Activated T-cell treated with anti-CD3 and anti-CD28 coated beads, Interleukin-2, amount 50 U/mL, for 72 hours (primary cell): ENCODE data around the gene CDC42BPA. TPM values are rescaled to one million over a fixed set of nuclear protein-coding genes. Genes with fewer than 3 reads are reported as not detected.

ENCODE experiments used
- ATAC-seq, 2 donors: fragments of 150-1000 bp; cut with Tn5 transposase; replicated peaks in 1 of 2; 2 replicates each; pipeline ENCODE4 v1.10.0; 2021; ENCODE audit warnings: moderate library complexity in 2 of 2, mild to moderate bottlenecking in 1 of 2
- DNase-seq, 2 donors: peaks; one replicate each; pipeline ENCODE4 v3.0.0; 2021 to 2022; ENCODE audit warnings: mixed read lengths in 1 of 2
- H3K27ac Mint-ChIP-seq: one replicate; pipeline ENCODE4 v1.8.0; 2022; ENCODE audit warnings: mild to moderate bottlenecking, moderate library complexity, mixed read lengths
- H3K27me3 Mint-ChIP-seq: one replicate; pipeline ENCODE4 v1.8.0; 2022; ENCODE audit warnings: low read depth, mixed read lengths
- H3K36me3 Mint-ChIP-seq, 2 donors: one replicate each; pipeline ENCODE4 v1.8.0; 2022; ENCODE audit warnings: mixed read lengths in 2 of 2, mild to moderate bottlenecking in 1 of 2; ENCODE audit not compliant: insufficient read depth in 2 of 2
- H3K4me1 Mint-ChIP-seq: one replicate; pipeline ENCODE4 v1.8.0; 2022; ENCODE audit warnings: low read depth, mixed read lengths
- H3K4me3 Mint-ChIP-seq, 2 donors: one replicate each; pipeline ENCODE4 v1.8.0; 2022; ENCODE audit warnings: mild to moderate bottlenecking in 2 of 2, mixed read lengths in 2 of 2, moderate library complexity in 2 of 2
- H3K9me3 Mint-ChIP-seq, 2 donors: one replicate each; pipeline ENCODE4 v1.8.0; 2022; ENCODE audit warnings: mixed read lengths in 2 of 2
- total RNA-seq, 2 donors: library from RNA; stranded (reverse); gene quantifications; one replicate each; pipeline ENCODE4 v1.2.3, GENCODE V29; 2022

The CDC42BPA gene
- total RNA-seq, 2 donors from 2014 or later: 6.2 to 11.6 TPM

DNA sequence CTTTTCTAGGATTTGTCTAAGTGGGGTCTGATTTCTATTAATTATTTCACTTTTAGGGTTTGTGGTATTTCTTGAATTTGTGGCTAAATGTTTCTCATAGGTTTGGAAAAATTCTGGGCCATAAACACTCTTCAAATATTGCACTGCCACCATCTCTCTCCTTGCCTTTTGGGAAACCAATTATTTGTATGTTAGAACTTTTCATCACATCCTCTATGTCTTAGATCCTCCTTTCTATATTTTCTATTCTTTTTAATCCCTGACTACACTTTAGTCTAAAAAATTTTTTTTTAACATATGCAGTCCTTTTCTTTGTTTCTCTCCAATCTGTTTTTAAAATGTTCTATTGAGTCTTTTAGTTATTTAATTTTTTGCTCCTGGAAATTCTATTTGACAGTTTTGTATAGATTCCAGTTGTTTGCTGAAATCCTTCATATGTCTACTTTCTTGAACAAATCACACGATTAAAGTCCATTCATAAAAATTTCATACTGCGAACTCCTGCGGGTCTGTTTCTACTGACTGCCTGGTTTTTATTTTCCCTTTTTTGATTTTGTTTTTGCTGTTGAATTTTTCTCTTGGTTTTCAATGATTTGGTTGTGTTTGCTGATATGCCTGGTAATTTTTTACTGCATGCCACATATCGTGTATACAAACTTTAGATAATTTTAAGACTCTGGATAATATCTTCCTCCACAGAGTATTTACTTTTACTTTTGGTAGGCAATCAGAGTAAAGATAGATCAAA lies 235.1 kb downstream of the CDC42BPA start:
- DNase-seq (no peak), ATAC-seq (no peak)
- no peak overlapping the region for H3K27ac Mint-ChIP-seq
- H3K27me3 Mint-ChIP-seq: peaks cover 4% of the 10 kb centered on the region
- H3K4me3 Mint-ChIP-seq: no peak overlapping the region
- H3K4me1 Mint-ChIP-seq: no peaks in the 10 kb centered on the region
- peaks cover 3% of the 10 kb centered on the region in 2 donors for H3K9me3 Mint-ChIP-seq
- H3K36me3 Mint-ChIP-seq: peaks cover 2 to 10% of the 10 kb centered on the region in 2 donors

DNA sequence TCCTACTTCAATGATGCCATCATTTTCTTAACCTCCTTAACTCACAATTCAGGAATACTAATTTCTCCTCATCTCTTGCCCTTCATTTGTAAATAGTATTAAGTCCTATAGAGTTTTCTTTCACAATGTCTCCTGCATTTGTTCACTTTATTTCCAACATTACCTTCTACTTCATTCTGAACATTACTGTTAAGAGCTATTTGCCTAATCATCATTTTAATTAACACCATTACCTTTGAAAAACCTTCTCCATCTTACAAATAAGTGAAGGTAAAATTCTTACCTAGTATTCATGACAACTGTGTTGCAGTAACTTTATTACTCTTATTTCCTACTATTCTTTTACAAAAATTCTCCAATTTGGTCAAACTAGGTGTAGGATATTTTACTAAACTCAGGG lies 240.5 kb downstream of the CDC42BPA start:
- no peak for DNase-seq
- peaks cover 0 to under 1% of the 10 kb centered on the region in 2 donors for H3K36me3 Mint-ChIP-seq
- ATAC-seq: no peak
- peaks cover 19% of the 10 kb centered on the region for H3K27me3 Mint-ChIP-seq
- H3K4me3 Mint-ChIP-seq: no peak overlapping the region
- no peaks in the 10 kb centered on the region for H3K9me3 Mint-ChIP-seq
- H3K27ac Mint-ChIP-seq: peak overlapping the region; percentile 58
- peaks cover 4% of the 10 kb centered on the region for H3K4me1 Mint-ChIP-seq

DNA sequence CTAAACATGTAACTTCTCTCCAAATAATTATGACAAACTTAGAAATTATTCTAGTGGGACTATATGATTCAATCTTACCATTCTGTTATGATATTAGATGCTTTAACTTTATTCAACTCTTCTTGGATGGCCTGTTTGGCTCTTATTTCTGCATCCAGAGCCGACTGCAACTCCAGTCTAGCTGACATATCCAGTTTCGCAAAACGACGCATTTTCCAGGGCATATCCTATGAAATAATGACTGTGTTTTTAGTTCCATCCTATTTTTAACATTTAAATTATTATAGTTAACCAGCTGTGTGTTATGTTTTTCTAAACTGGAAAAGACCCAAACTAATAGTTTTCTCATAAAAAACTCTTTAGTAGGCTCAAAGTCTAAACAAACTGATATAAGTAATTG lies 244.5 kb downstream of the CDC42BPA start:
- Mint-ChIP-seq H3K27me3 (peaks cover 19% of the 10 kb centered on the region), H3K27ac (no peak overlapping the region), H3K4me1 (peaks cover 6% of the 10 kb centered on the region), H3K9me3 (no peaks in the 10 kb centered on the region), H3K36me3 (no peaks in the 10 kb centered on the region), H3K4me3 (no peak overlapping the region)
- ATAC-seq: no peak
- DNase-seq: no peak

DNA sequence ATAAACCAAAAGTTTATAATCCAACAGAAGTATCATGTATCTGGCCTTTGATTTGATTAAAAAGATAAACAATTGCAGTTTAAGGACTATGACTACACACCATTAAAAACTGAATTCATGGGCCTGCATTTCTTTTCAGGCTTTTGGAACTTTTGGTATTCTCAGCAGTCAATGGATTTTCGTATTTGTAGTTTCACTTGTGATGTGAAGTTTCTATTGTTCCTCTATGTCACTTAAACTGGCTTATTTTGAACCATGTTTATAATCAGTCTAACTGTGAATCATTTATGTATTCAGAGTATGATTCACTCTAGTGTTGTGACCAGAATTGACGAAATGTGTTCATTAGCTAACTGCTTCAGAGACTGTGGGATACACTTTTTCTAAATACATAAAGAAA lies 245.3 kb downstream of the CDC42BPA start:
- H3K27me3 Mint-ChIP-seq: peaks cover 13% of the 10 kb centered on the region
- no peak for DNase-seq
- H3K27ac Mint-ChIP-seq: no peak overlapping the region
- H3K4me1 Mint-ChIP-seq: peaks cover 6% of the 10 kb centered on the region
- ATAC-seq: peak; percentile 93 to 99
- no peaks in the 10 kb centered on the region for H3K9me3 Mint-ChIP-seq
- no peaks in the 10 kb centered on the region for H3K36me3 Mint-ChIP-seq
- peak overlapping the region in 1 of 2 donors; percentile 59 for H3K4me3 Mint-ChIP-seq

DNA sequence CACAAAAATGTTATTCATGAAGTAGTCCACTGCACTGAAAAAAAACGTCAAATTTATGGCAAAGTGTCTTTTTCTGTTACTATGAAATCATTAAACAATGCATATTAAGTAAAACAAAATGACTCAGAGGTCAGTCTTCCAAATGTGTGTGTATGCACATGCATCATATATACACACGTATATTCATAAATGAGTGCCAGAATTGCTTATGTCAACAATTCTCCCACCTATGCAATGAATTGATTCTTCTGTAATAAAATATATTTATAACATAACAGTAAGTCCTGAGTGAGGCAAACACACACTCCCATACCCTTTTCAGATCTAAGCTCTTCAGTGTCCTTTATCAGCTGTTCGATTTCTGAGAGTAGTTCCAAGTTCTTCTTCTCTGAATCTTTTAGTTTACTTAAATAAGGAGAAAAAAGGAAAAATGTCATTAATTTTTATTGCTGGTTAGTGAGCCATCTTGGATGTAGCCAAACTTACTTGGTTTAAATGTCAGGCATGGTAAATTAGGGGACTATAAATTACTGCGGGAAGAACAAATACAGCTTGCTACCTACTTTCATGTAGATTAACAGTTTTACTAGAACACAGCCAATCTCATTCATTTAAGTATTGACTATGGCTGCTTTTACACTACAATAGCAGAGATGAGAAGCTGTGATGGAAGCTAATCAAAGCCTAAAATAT lies 246.3 kb downstream of the CDC42BPA start:
- peaks cover 6% of the 10 kb centered on the region for H3K4me1 Mint-ChIP-seq
- no peaks in the 10 kb centered on the region for H3K36me3 Mint-ChIP-seq
- H3K4me3 Mint-ChIP-seq: no peak overlapping the region
- H3K27me3 Mint-ChIP-seq: peaks cover 6% of the 10 kb centered on the region
- DNase-seq: no peak
- no peaks in the 10 kb centered on the region for H3K9me3 Mint-ChIP-seq
- ATAC-seq: no peak
- no peak overlapping the region for H3K27ac Mint-ChIP-seq

DNA sequence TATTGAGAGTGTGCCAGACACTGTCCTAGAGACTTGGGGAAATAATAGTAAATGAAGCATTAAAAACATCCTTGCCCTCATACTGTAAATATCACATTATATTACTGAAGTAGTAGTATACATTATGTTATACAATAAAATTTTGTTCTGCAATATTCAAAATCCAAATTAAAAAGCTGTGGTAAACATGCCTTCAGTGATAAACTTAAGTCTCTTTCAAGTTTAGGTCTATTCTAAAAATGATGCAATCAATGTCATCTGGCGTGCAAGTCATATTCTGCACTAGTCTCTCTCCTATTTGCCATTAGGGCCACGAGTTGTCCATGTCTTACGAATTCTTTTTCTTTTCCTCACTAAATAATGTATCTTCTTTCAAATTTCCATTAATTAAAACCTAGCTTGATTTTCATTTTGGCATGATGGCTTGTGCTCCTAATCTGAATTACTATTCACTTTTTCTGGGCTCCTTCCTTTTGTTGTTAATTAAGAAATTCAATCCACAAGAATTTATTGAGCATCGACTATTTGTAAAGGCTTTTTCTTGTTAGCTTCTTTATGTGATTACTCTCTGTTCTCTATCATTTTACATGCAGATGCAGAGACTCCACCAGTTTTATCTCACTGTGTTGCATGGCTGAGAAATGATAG lies 247.5 kb downstream of the CDC42BPA start:
- Mint-ChIP-seq H3K4me1 (peaks cover 6% of the 10 kb centered on the region), H3K9me3 (no peaks in the 10 kb centered on the region), H3K27ac (no peak overlapping the region), H3K27me3 (no peaks in the 10 kb centered on the region), H3K36me3 (no peaks in the 10 kb centered on the region), H3K4me3 (no peak overlapping the region)
- no peak for ATAC-seq
- no peak for DNase-seq

DNA sequence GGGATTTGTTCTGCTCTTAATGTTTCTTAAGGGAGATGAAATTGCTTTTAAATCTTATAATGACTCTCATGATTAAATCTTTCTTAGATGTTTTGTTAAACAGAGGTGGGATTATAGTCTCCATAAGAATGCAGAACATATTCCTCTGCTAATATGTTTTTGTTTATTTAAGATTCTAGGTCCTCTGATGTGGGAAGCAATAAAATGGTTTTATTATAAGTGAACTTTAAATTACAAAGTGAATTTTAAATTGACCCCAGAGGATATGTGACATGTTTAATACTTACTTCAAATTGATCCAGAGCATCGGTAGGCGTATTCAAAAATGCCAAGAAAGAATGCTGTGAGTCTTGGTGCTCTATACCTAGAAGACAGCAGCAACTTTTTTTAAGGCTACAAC lies 248.8 kb downstream of the CDC42BPA start:
- ATAC-seq: no peak
- Mint-ChIP-seq H3K36me3 (no peaks in the 10 kb centered on the region), H3K27ac (no peak overlapping the region), H3K4me3 (no peak overlapping the region), H3K4me1 (peaks cover 6% of the 10 kb centered on the region), H3K27me3 (peaks cover 10% of the 10 kb centered on the region), H3K9me3 (no peaks in the 10 kb centered on the region)
- no peak for DNase-seq

DNA sequence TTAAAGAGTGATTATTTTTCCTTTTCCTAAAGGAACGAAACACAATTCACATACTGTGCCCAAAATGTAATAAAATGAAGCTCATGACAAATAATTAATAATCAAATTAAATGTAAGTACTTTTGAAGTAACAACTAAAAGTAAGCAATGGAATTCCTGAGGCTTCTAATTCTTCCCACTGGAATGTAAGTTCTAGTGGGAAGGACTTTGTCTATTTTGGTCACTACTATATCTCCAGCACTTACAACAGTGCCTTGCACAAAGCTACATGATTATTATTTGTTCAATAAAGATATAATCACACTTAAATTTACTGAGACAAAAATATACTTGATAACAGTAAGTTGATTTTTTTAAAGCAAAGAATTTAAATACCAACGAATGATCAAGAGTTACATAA lies 249.4 kb downstream of the CDC42BPA start:
- Mint-ChIP-seq H3K4me1 (peaks cover 6% of the 10 kb centered on the region), H3K9me3 (no peaks in the 10 kb centered on the region), H3K4me3 (no peak overlapping the region), H3K27ac (no peak overlapping the region), H3K27me3 (peaks cover 13% of the 10 kb centered on the region), H3K36me3 (no peaks in the 10 kb centered on the region)
- ATAC-seq (no peak), DNase-seq (no peak)

DNA sequence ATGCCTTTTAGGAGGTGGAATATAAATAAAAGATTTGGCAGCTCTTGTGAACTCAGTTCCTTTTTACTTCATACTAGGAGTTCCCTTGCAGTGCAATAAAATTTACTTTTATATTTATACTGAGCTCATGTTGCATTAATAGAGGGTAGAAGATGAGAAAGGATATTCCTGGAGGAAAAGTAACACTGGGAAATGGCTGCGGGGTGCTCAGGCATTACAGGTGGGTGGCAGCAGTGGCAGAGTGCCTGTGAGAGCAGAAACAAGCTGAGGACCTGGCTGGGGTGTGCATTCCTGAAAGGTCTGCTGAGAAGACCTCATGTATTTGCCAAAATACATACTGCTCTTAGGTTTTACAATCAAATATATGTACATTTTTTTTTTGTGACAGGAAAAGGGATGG lies 251.3 kb downstream of the CDC42BPA start:
- Mint-ChIP-seq H3K4me1 (peaks cover 4% of the 10 kb centered on the region), H3K27me3 (peaks cover 16% of the 10 kb centered on the region), H3K36me3 (no peaks in the 10 kb centered on the region), H3K27ac (no peak overlapping the region), H3K9me3 (no peaks in the 10 kb centered on the region), H3K4me3 (no peak overlapping the region)
- ATAC-seq: no peak
- no peak for DNase-seq

DNA sequence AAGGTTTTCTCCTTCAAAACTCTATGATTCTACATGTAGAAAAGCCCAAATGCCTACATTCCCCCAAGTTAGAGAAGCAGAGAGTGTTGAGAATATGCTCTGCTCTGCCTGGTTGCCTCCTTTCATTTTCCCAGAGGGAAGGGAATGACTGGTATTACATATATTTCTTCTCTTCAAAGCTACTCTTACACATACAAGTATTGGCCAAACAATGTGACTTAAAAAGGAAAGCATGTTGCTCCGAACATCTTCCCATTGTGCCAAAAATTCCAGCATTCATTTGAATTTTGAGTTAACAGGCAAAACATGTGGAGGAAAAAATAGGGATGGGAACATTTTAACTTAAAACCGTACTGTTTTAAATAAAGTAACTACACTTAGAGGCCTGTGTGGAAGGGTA lies 253.0 kb downstream of the CDC42BPA start:
- H3K9me3 Mint-ChIP-seq: peaks cover 2 to 4% of the 10 kb centered on the region in 2 donors
- no peak overlapping the region for H3K4me3 Mint-ChIP-seq
- no peak overlapping the region for H3K27ac Mint-ChIP-seq
- H3K4me1 Mint-ChIP-seq: peaks cover 4% of the 10 kb centered on the region
- ATAC-seq: no peak
- H3K27me3 Mint-ChIP-seq: peaks cover 22% of the 10 kb centered on the region
- peaks cover 0 to under 1% of the 10 kb centered on the region in 2 donors for H3K36me3 Mint-ChIP-seq
- no peak for DNase-seq

DNA sequence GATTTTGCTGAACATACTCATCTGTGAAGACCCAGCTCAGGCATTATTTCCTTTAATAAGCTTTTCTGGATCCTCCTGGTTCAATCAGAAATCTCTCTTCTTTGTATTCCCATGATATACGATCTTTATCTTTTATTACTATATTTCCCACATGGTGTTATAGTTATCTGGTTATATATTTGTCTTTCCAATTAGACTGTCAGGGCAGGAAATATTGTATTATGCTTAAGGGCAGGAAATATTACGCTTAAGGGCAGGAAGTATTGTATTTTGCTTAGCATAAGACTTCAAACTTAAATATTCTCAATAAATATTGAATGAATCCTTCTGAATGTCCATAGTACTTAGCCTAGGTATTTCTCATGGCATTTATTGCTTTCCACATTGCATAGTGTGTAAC lies 256.0 kb downstream of the CDC42BPA start:
- no peak for ATAC-seq
- Mint-ChIP-seq H3K4me1 (peaks cover 4% of the 10 kb centered on the region), H3K27ac (no peak overlapping the region), H3K36me3 (peaks cover 0 to 3% of the 10 kb centered on the region in 2 donors), H3K9me3 (peaks cover 4 to 9% of the 10 kb centered on the region in 2 donors), H3K27me3 (peaks cover 22% of the 10 kb centered on the region), H3K4me3 (no peak overlapping the region)
- DNase-seq: no peak

DNA sequence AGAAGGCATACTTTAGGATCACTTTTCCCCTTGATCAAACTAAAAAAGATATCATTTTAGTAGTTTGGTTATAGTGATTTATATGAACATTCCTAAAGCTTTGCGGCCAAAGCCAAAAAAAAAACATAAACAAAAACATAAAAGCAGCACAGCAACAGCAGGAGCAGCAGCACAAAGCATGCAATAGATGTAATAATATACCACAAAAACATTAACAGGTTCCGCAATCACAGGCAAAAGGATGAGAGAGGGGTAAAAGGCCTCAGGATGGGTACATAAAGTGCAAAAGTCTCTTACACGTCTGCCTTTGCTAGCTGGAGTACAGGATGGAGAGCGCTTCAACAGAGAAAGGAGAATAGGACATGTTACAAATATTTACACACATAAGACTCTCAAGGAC lies 259.2 kb downstream of the CDC42BPA start:
- Mint-ChIP-seq H3K36me3 (peaks cover 0 to 3% of the 10 kb centered on the region in 2 donors), H3K27me3 (peaks cover 9% of the 10 kb centered on the region), H3K9me3 (peaks cover 4 to 9% of the 10 kb centered on the region in 2 donors), H3K4me3 (no peak overlapping the region), H3K27ac (no peak overlapping the region), H3K4me1 (peaks cover 4% of the 10 kb centered on the region)
- no peak for ATAC-seq
- no peak for DNase-seq

DNA sequence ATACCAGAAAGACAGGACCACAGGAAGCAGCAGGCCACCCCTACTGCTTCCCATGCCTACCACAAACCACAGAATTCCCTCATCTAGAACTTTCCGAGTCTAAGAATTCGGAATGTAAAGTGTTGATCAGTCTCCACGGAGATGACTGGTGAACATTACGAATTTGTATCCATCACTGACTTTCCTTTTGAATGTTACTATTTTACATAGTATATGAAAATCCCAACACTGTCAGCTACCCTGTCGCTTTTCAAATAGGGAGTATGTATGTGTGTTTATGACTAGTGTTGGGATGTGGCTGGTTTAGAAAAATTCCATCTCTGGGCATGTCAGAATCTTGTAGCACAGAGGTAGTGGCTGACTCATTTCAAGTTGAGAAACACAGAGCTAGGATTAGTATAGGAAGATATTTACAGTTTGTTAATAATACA lies 260.0 kb downstream of the CDC42BPA start:
- DNase-seq: no peak
- H3K27me3 Mint-ChIP-seq: peaks cover 9% of the 10 kb centered on the region
- no peak overlapping the region for H3K4me3 Mint-ChIP-seq
- ATAC-seq: no peak
- H3K9me3 Mint-ChIP-seq: peaks cover 4 to 9% of the 10 kb centered on the region in 2 donors
- H3K36me3 Mint-ChIP-seq: peaks cover 0 to 3% of the 10 kb centered on the region in 2 donors
- H3K4me1 Mint-ChIP-seq: peaks cover 4% of the 10 kb centered on the region
- no peak overlapping the region for H3K27ac Mint-ChIP-seq
